Nephron (organoid): Measurements from ENCODE around the gene DLGAP5.

Experiments used
- H3K27ac Mint-ChIP-seq, 3 experiments: 2 replicates each; pipeline ENCODE4 v1.8.0; 2020; ENCODE audit warnings: mixed read lengths in 3 of 3, mild to moderate bottlenecking in 2 of 3, moderate library complexity in 1 of 3
- H3K27me3 Mint-ChIP-seq: 2 replicates; pipeline ENCODE4 v1.8.0; 2021; ENCODE audit warnings: low read depth, mild to moderate bottlenecking, moderate library complexity, mixed read lengths
- H3K36me3 Mint-ChIP-seq: 2 replicates; pipeline ENCODE4 v1.8.0; 2020; ENCODE audit warnings: low read depth, mixed read lengths
- H3K4me1 Mint-ChIP-seq: 2 replicates; pipeline ENCODE4 v1.8.0; 2020; ENCODE audit warnings: mixed read lengths
- H3K4me3 Mint-ChIP-seq, 3 experiments: 2 replicates each; pipeline ENCODE4 v1.8.0; 2020; ENCODE audit warnings: mild to moderate bottlenecking in 3 of 3, mixed read lengths in 3 of 3, moderate library complexity in 2 of 3
- H3K9me3 Mint-ChIP-seq: 2 replicates; pipeline ENCODE4 v1.8.0; 2020; ENCODE audit warnings: mixed read lengths
- TF ChIP-seq, protein P1 (sequence below), 3 experiments: fragments of 200-600 bp; sonication (generic); IDR thresholded peaks; one replicate each; pipeline ENCODE4 v1.5.0; 2021; ENCODE audit warnings: antibody characterized with exemption in 3 of 3; ENCODE audit not compliant: unreplicated experiment in 3 of 3

The DLGAP5 gene

DNA sequence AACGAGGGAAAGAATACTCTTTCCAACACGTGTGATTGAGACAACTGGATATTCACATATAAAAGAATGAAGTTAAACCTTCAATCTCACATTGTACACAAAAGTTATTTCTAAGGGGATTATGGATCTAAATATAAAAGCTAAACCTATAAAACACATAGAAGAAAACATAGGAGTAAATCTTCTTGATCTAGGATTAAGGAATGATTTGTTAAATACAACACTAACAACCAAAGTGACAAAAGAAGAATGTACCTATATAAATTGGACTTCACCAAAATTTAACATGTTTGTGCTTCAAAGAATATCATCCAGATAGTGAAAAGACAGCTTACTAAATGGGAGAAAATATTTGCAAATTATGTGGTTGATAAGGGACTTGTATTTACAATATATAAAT lies 36.9 kb upstream of the DLGAP5 start:
- H3K9me3 Mint-ChIP-seq, result peaks cover 13% of the 10 kb centered on the region
- TF ChIP-seq, protein P1, sequence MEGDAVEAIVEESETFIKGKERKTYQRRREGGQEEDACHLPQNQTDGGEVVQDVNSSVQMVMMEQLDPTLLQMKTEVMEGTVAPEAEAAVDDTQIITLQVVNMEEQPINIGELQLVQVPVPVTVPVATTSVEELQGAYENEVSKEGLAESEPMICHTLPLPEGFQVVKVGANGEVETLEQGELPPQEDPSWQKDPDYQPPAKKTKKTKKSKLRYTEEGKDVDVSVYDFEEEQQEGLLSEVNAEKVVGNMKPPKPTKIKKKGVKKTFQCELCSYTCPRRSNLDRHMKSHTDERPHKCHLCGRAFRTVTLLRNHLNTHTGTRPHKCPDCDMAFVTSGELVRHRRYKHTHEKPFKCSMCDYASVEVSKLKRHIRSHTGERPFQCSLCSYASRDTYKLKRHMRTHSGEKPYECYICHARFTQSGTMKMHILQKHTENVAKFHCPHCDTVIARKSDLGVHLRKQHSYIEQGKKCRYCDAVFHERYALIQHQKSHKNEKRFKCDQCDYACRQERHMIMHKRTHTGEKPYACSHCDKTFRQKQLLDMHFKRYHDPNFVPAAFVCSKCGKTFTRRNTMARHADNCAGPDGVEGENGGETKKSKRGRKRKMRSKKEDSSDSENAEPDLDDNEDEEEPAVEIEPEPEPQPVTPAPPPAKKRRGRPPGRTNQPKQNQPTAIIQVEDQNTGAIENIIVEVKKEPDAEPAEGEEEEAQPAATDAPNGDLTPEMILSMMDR (IDR thresholded peaks at IDR 0.05; ENCODE audit: unreplicated experiment in 3 of 3), result no peak
- no peak overlapping the region for H3K4me3 Mint-ChIP-seq
- no peak overlapping the region for H3K27ac Mint-ChIP-seq
- H3K27me3 Mint-ChIP-seq, result peaks cover 7% of the 10 kb centered on the region
- peaks cover 4% of the 10 kb centered on the region for H3K36me3 Mint-ChIP-seq
- no peaks in the 10 kb centered on the region for H3K4me1 Mint-ChIP-seq

- peaks cover 13% of the 10 kb centered on the region for H3K9me3 Mint-ChIP-seq
- H3K27ac Mint-ChIP-seq, result no peak overlapping the region
- H3K4me1 Mint-ChIP-seq, result no peaks in the 10 kb centered on the region
- TF ChIP-seq, protein P1 (IDR thresholded peaks at IDR 0.05; ENCODE audit: unreplicated experiment in 3 of 3), result no peak
- H3K36me3 Mint-ChIP-seq, result peaks cover 4% of the 10 kb centered on the region
- no peak overlapping the region for H3K4me3 Mint-ChIP-seq
- H3K27me3 Mint-ChIP-seq, result no peaks in the 10 kb centered on the region
These were observed 32.0 kb upstream of the DLGAP5 start for GRCh38 chr14:55223364-55223763.

DNA sequence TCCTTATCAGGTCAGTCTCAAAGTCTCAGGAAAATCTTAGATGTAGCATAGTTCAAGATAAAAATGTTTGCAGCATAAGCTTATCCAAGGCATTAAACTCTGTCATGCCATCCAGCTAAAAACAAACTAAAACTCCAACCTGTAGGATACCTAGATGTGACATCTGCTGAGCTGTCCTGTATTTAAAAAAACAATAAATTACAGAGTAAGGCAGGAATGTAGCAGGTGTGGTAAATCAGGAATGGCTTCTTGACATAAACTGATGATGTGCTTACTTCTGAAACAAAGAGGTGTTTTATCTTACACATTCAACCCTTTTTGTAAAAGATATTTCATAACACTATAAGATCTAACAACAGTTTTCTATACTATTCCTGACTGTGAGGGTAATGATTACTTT lies 30.6 kb upstream of the DLGAP5 start:
- peaks cover 9% of the 10 kb centered on the region for H3K9me3 Mint-ChIP-seq
- no peak overlapping the region for H3K4me3 Mint-ChIP-seq
- H3K4me1 Mint-ChIP-seq, result no peaks in the 10 kb centered on the region
- peaks cover 4% of the 10 kb centered on the region for H3K36me3 Mint-ChIP-seq
- no peak overlapping the region for H3K27ac Mint-ChIP-seq
- H3K27me3 Mint-ChIP-seq, result no peaks in the 10 kb centered on the region
- TF ChIP-seq, protein P1 (IDR thresholded peaks at IDR 0.05; ENCODE audit: unreplicated experiment in 3 of 3), result no peak

DNA sequence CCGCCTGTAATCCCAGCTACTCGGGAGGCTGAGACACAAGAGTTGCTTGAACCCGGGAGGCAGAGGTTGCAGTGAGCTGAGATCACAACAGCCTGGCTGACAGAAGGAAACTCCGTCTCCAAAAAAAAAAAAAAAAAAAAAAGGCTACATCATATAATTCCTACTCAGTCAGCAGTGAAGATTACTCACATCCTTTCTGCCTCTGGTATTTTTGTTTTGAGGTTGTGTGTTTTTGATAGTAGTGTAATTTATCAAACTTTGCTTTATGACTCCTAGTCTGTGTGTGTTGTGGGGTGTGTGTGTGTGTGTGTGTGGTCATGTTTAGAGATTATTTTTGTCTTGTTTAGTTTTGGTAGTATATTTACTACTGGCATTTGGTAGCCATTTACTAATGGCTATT lies 29.8 kb upstream of the DLGAP5 start:
- Mint-ChIP-seq H3K4me3 (no peak overlapping the region), H3K9me3 (peaks cover under 1% of the 10 kb centered on the region), H3K36me3 (peaks cover 1% of the 10 kb centered on the region), H3K4me1 (no peaks in the 10 kb centered on the region), H3K27me3 (no peaks in the 10 kb centered on the region), H3K27ac (no peak overlapping the region)
- TF ChIP-seq, protein P1 (IDR thresholded peaks at IDR 0.05; ENCODE audit: unreplicated experiment in 3 of 3), result no peak

DNA sequence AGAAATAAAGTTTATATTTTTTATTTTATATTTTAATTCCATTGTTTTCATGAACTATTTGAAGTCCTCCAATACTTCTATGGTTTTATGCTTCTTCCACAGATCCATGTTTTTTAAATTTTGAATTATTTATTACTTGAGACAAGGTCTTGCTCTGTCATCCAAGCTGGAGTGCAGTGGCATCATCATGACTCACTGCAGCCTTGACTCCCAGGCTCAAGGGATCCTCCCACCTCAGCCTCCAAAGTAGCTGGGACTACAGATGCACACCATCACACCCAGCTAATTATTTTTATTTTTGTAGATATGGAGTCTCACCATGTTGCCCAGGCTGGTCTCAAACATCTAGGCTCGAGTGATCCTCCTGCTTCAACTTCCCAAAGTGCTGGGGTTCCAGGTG lies 28.8 kb upstream of the DLGAP5 start:
- Mint-ChIP-seq H3K36me3 (no peaks in the 10 kb centered on the region), H3K4me3 (no peak overlapping the region), H3K27me3 (no peaks in the 10 kb centered on the region), H3K9me3 (no peaks in the 10 kb centered on the region), H3K4me1 (no peaks in the 10 kb centered on the region), H3K27ac (no peak overlapping the region)
- TF ChIP-seq, protein P1 (IDR thresholded peaks at IDR 0.05; ENCODE audit: unreplicated experiment in 3 of 3), result no peak

- Mint-ChIP-seq H3K27me3 (peaks cover 3% of the 10 kb centered on the region), H3K4me3 (no peak overlapping the region), H3K4me1 (no peaks in the 10 kb centered on the region), H3K27ac (no peak overlapping the region), H3K36me3 (no peaks in the 10 kb centered on the region), H3K9me3 (no peaks in the 10 kb centered on the region)
- TF ChIP-seq, protein P1 (IDR thresholded peaks at IDR 0.05; ENCODE audit: unreplicated experiment in 3 of 3), result no peak
These were observed 21.2 kb upstream of the DLGAP5 start for GRCh38 chr14:55212634-55213033.
